ENCODE measurements around the gene KEL.

Gene KEL

GRCh38 chr7:142935941-142936565, 26.1 kb downstream of the KEL start:
- TF ChIP-seq ZFX (IDR thresholded peaks at IDR 0.05) (no peak), CTCF (conservative IDR thresholded peaks at IDR 0.05) (no peak)
- no peak overlapping the region for H3K27ac ChIP-seq

DNA sequence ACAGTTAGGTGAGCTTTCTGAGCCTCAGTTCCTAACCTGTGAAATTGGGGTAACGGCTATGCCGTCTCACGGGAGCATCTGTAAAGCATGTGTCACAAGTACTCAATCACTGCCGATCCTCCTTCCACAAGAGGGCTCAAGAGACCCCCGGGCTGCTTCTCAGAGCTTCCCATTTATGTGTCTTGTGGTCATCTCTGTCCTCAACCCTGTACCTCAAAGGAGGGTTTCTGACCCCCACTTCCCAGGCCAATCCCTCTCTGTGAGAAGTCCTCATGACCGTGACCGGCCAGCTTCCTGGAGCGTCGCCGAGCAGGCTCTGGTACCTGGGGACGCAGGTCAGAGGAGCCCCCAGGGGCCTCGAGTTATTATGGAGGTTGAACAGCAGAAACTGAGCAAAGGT, 28.1 kb downstream of the KEL start:
- TF ChIP-seq CTCF (conservative IDR thresholded peaks at IDR 0.05) (no peak), ZFX (IDR thresholded peaks at IDR 0.05) (no peak)
- H3K27ac ChIP-seq: no peak overlapping the region

- no peak for TF ChIP-seq ZFX (IDR thresholded peaks at IDR 0.05)
- no peak for TF ChIP-seq CTCF (conservative IDR thresholded peaks at IDR 0.05)
- H3K27ac ChIP-seq: no peak within 1 kb of the TSS
Observed at GRCh38 chr7:142933624-142934023, 28.5 kb downstream of the KEL start, which contains the start of gene TRPV5. Gene TRPV5 (minus strand): TSS chr7:142933746. CDS start chr7:142933459, 287 bp downstream.

- H3K27ac ChIP-seq: no peak overlapping the region
- TF ChIP-seq ZFX (IDR thresholded peaks at IDR 0.05): no peak
Observed at GRCh38 chr7:142933092-142933475, 29.1 kb downstream of the KEL start.

DNA sequence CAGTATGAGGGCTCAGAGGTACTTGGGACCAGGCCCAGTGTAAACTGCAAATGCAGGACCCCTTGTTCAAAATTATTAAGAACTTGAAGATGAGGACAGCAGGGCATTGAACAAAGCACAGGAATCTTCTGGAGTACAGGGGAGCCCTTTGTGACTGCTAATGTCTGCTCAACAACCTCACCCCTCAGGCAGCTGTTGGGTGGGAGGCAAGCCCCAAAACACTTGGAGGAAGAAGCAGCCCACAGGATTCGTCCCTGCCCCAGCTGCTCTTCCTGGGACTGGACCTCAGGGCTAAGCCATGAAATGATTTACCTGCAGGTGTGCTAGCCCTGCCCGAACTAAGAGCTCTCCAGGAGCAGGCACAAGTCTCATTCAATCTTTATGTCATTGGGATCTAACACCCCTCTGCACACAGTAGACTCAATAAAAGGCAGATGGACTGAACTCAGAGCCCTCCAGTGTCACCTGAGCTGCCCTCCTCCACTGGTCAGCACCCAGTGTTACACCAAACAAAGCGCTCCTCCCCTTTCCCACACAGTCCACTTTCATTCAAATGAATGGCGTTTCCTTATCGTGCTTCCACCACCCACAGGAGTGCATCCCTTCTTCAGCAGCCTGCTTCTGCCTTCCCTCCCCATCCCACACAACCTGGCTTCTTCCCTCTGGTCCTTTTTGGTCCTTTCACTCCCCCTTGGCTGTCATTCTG, 29.6 kb downstream of the KEL start:
- TF ChIP-seq CTCF (conservative IDR thresholded peaks at IDR 0.05) (no peak), ZFX (IDR thresholded peaks at IDR 0.05) (no peak)
- H3K27ac ChIP-seq: no peak overlapping the region

GRCh38 chr7:142930126-142930730, 31.9 kb downstream of the KEL start:
- TF ChIP-seq ZFX (IDR thresholded peaks at IDR 0.05) (no peak), CTCF (conservative IDR thresholded peaks at IDR 0.05) (no peak)
- no peak overlapping the region for H3K27ac ChIP-seq

DNA sequence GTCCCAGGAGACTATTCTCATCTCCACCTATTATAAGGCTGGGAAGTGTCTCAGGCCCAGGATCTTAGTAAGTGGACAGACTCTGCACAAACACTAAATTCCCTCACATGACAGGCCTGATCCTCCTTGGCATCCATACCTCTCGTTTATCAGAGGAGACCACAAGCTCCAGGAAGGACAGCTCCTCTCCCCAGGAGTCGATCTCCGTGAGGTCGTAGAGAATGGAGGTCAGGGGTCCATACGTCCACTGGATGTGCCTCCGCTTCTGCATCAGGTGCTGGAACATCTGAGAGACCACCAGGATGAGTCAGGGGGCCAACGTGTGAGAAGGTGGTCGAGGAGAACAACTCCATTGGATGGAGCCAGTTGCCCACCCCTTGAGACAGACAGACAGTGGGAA, 34.2 kb downstream of the KEL start:
- no peak for TF ChIP-seq CTCF (conservative IDR thresholded peaks at IDR 0.05)
- TF ChIP-seq ZFX (IDR thresholded peaks at IDR 0.05): no peak
- H3K27ac ChIP-seq: peak overlapping the region; percentile 64
